ENCODE measurements around the gene TFB2M.

TFB2M gene

GRCh38 chr1:246526915-246527314 lies 39.1 kb downstream of the TFB2M start:
- no peak overlapping the region for H3K4me3 ChIP-seq (ENCODE audit: low read depth, low read length)
- TF ChIP-seq CTCF (IDR thresholded peaks at IDR 0.05; ENCODE audit: low read depth, low read length, missing control alignments) = no peak
- DNase-seq (ENCODE audit: low read depth) = no peak

GRCh38 chr1:246526380-246526779 lies 39.7 kb downstream of the TFB2M start:
- no peak for TF ChIP-seq CTCF (IDR thresholded peaks at IDR 0.05; ENCODE audit: low read depth, low read length, missing control alignments)
- no peak for DNase-seq (ENCODE audit: low read depth)
- no peak overlapping the region for H3K4me3 ChIP-seq (ENCODE audit: low read depth, low read length)

GRCh38 chr1:246519514-246519913 lies 46.5 kb downstream of the TFB2M start:
- TF ChIP-seq CTCF (IDR thresholded peaks at IDR 0.05; ENCODE audit: low read depth, low read length, missing control alignments) = no peak
- DNase-seq (ENCODE audit: low read depth) = no peak
- H3K4me3 ChIP-seq (ENCODE audit: low read depth, low read length) = no peak overlapping the region

GRCh38 chr1:246518456-246519205 lies 47.4 kb downstream of the TFB2M start:
- DNase-seq (ENCODE audit: low read depth) = no peak
- no peak for TF ChIP-seq CTCF (IDR thresholded peaks at IDR 0.05; ENCODE audit: low read depth, low read length, missing control alignments)
- no peak overlapping the region for H3K4me3 ChIP-seq (ENCODE audit: low read depth, low read length)

GRCh38 chr1:246517391-246517790 lies 48.7 kb downstream of the TFB2M start:
- TF ChIP-seq CTCF (IDR thresholded peaks at IDR 0.05; ENCODE audit: low read depth, low read length, missing control alignments) = no peak
- DNase-seq (ENCODE audit: low read depth) = no peak
- no peak overlapping the region for H3K4me3 ChIP-seq (ENCODE audit: low read depth, low read length)

GRCh38 chr1:246516126-246516525 lies 49.9 kb downstream of the TFB2M start:
- TF ChIP-seq CTCF (IDR thresholded peaks at IDR 0.05; ENCODE audit: low read depth, low read length, missing control alignments) = no peak
- DNase-seq (ENCODE audit: low read depth) = no peak
- H3K4me3 ChIP-seq (ENCODE audit: low read depth, low read length) = no peak overlapping the region

GRCh38 chr1:246515390-246516005 lies 50.6 kb downstream of the TFB2M start:
- no peak for TF ChIP-seq CTCF (IDR thresholded peaks at IDR 0.05; ENCODE audit: low read depth, low read length, missing control alignments)
- DNase-seq (ENCODE audit: low read depth) = no peak

More at GRCh38 chr1:246515390-246516005, 50.6 kb downstream of the TFB2M start:
- no peak overlapping the region for H3K4me3 ChIP-seq (ENCODE audit: low read depth, low read length)
